ENCODE data around the gene CRB3. TPM values are rescaled to one million over a fixed set of nuclear protein-coding genes. Genes with fewer than 3 reads are reported as not detected.

The CRB3 gene
- total and polyA plus RNA-seq, 2 of the 8 experiments (the other 6 are each of a cell fraction or from before 2014, with no cell fraction given) = 21.1 to 24.6 TPM

DNA sequence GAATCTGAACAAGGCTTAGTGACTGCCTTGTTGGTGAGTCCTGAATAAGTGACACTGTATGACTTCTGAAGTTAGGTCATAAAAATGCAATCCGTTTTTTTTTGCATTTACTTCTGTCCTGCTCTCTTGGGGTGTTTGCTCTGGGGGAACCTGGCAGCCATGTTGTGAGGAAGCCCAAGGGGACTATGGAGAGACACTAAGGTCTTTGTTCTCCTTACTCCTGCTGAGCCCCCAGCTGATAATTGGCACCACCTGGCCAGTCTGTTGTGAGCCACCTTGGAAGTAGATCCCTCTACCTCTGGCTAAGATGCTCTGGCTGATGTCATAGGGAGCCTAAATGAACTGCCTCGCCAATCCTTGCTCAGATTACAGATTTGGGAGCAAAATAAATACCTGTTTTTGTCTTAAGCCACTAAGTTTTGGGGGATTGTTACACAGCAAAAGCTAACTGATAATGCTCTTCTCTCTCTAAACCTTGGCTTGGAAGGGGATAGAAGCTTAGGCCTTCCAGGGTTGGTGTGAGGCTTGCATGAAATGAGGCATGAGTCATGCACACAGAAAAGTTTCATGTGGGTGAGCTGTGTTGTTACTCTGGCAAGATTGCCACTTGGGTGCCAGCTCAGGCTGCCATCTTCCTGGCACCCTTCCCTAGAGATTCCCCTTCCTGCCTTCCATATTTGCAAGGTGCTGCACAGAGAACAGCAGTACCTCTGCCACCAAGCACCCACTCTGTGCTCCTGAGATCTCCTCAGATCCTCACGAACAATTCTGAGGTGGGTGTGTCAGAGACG is 27.9 kb downstream of the CRB3 start:
- H2AK5ac ChIP-seq (ENCODE audit: low read depth, low read length) = no peak overlapping the region
- no peak overlapping the region for H4K8ac ChIP-seq (ENCODE audit: extremely low read depth, insufficient read depth, low read length)
- H4K5ac ChIP-seq (ENCODE audit: insufficient read length, low read depth, low read length) = no peak overlapping the region
- no peaks in the 10 kb centered on the region for H3K79me1 ChIP-seq (ENCODE audit: low read depth, low read length)
- no peaks in the 10 kb centered on the region for H3K23me2 ChIP-seq (ENCODE audit: low read depth, low read length)
- H3K14ac ChIP-seq (ENCODE audit: insufficient read length) = no peak overlapping the region
- no peak overlapping the region for H4K91ac ChIP-seq (replicated peaks; ENCODE audit: insufficient read length, low read length)
- no peak overlapping the region for H2BK120ac ChIP-seq (replicated peaks; ENCODE audit: low read depth, low read length)
- no peak overlapping the region for H3K4ac ChIP-seq (replicated peaks; ENCODE audit: insufficient read length, low read depth, low read length)
- no peak overlapping the region for H2AFZ ChIP-seq (ENCODE audit: low read length)
- H3K9ac ChIP-seq (replicated peaks in 1 of 4; ENCODE audit: extremely low read depth in 1 of 4, low read depth in 3 of 4, low read length in 3 of 4) = no peak overlapping the region
- no peaks in the 10 kb centered on the region for H3K79me2 ChIP-seq (ENCODE audit: control insufficient read depth in 1 of 2, insufficient read depth in 2 of 2, low read length in 2 of 2)
- no peak overlapping the region for H3K27ac ChIP-seq (ENCODE audit: low read depth, low read length)
- H3K27me3 ChIP-seq (replicated peaks in 1 of 4; ENCODE audit: control insufficient read depth in 3 of 4, extremely low read depth in 1 of 4, insufficient read depth in 3 of 4, low read length in 3 of 4) = peaks cover 0 to 2% (median 0%) of the 10 kb centered on the region in 4 experiments; a peak in 1 of 7 replicates
- no peak overlapping the region for H2BK20ac ChIP-seq (ENCODE audit: low read length)
- no peak overlapping the region for H3K4me3 ChIP-seq (ENCODE audit: extremely low read depth in 1 of 4, insufficient read depth in 2 of 4, low read depth in 3 of 4, low read length in 4 of 4)
- H4K20me1 ChIP-seq (replicated peaks in 1 of 2; ENCODE audit: control insufficient read depth in 1 of 2, insufficient read depth in 2 of 2, low read length in 2 of 2) = no peaks in the 10 kb centered on the region
- no peak overlapping the region for H3K56ac ChIP-seq (replicated peaks; ENCODE audit: insufficient read length, low read depth, low read length)
- DNase-seq (ENCODE audit: low read depth in 1 of 2, low spot score in 2 of 2) (no peak), FAIRE-seq (no peak)
- no peak overlapping the region for H2BK12ac ChIP-seq (ENCODE audit: low read depth, low read length)
- CTCF ChIA-PET (ENCODE audit: partially characterized antibody) = interaction anchor here (0.6 to 2.3 kb wide), 6 partner anchors 8 to 232 kb away, joined by 3 to 26 read pairs (median 3); partner anchors contain the start of gene DENND1C
- POLR2A ChIA-PET (ENCODE audit: partially characterized antibody) = interaction anchor here (0.7 to 2.4 kb wide), 3 partner anchors 9 to 21 kb away, joined by 3 to 7 read pairs (median 4); partner anchors contain the start of gene TUBB4A
- no peaks in the 10 kb centered on the region for H3K9me3 ChIP-seq (ENCODE audit: insufficient read depth in 2 of 2, low read depth in 1 of 2, low read length in 1 of 2)
- 72% methylated on average over 4 of the region's 4 CpGs; no CpG with 5 or more reads in 1 of the 2 experiments for WGBS, 2 experiments (ENCODE audit: extremely low coverage in 1 of 2, insufficient coverage in 1 of 2, insufficient read length in 1 of 2, insufficient replicate concordance in 2 of 2, low coverage in 1 of 2, low lambda C conversion rate in 2 of 2, missing lambda C conversion rate in 1 of 2)
- no peaks in the 10 kb centered on the region for H3K4me1 ChIP-seq (replicated peaks in 1 of 4; ENCODE audit: control insufficient read depth in 3 of 4, insufficient read depth in 4 of 4, low read length in 3 of 4)
- H3K23ac ChIP-seq (ENCODE audit: insufficient read length) = no peak overlapping the region
- peaks cover 0 to 5% (median under 1%) of the 10 kb centered on the region in 4 experiments; a peak in 1 of 8 replicates for H3K36me3 ChIP-seq (ENCODE audit: control insufficient read depth in 2 of 4, insufficient read depth in 4 of 4, low read length in 3 of 4)
- H3K4me2 ChIP-seq (ENCODE audit: insufficient read depth in 1 of 2, low read depth in 2 of 2, low read length in 2 of 2) = no peak overlapping the region
- no peak overlapping the region for H2BK5ac ChIP-seq (ENCODE audit: low read depth, low read length)
- no peak overlapping the region for H2BK15ac ChIP-seq (ENCODE audit: low read length)
- H3K18ac ChIP-seq (ENCODE audit: extremely low read depth, low read length) = no peak overlapping the region
- TF ChIP-seq RAD21 (IDR thresholded peaks at IDR 0.05 in 1 of 2, conservative IDR thresholded peaks at IDR 0.05 in 1 of 2; ENCODE audit: low read depth in 2 of 2, low read length in 2 of 2) (no peak), SIN3A (conservative IDR thresholded peaks at IDR 0.05 in 1 of 2, IDR thresholded peaks at IDR 0.05 in 1 of 2; ENCODE audit: low read depth in 1 of 2, low read length in 2 of 2) (no peak), CREB1 (IDR thresholded peaks at IDR 0.05) (no peak), GABPA (IDR thresholded peaks at IDR 0.05; ENCODE audit: borderline replicate concordance, insufficient read depth, low read length) (no peak), CHD2 (IDR thresholded peaks at IDR 0.05; ENCODE audit: low read length) (no peak), POU5F1 (IDR thresholded peaks at IDR 0.05; ENCODE audit: low read depth, low read length) (no peak), TBP (IDR thresholded peaks at IDR 0.05; ENCODE audit: low read depth, low read length) (no peak)
- TF ChIP-seq, protein P1, sequence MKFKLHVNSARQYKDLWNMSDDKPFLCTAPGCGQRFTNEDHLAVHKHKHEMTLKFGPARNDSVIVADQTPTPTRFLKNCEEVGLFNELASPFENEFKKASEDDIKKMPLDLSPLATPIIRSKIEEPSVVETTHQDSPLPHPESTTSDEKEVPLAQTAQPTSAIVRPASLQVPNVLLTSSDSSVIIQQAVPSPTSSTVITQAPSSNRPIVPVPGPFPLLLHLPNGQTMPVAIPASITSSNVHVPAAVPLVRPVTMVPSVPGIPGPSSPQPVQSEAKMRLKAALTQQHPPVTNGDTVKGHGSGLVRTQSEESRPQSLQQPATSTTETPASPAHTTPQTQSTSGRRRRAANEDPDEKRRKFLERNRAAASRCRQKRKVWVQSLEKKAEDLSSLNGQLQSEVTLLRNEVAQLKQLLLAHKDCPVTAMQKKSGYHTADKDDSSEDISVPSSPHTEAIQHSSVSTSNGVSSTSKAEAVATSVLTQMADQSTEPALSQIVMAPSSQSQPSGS (IDR thresholded peaks at IDR 0.05; ENCODE audit: low read length) = no peak
- TF ChIP-seq, protein P2, sequence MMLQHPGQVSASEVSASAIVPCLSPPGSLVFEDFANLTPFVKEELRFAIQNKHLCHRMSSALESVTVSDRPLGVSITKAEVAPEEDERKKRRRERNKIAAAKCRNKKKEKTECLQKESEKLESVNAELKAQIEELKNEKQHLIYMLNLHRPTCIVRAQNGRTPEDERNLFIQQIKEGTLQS (IDR thresholded peaks at IDR 0.05; ENCODE audit: insufficient read depth, low read depth, low read length) = no peak

All from H1 (cell line).